Right lobe of liver (tissue), 4 donors: ENCODE results near the gene ZMYND11.

Experiments
- POLR2A ChIP-seq: fragments of 450-650 bp; IDR thresholded peaks from one replicate; pipeline ENCODE4 v1.6.1; 2017; ENCODE audit warnings: antibody characterized with exemption, mild to moderate bottlenecking
- TF ChIP-seq, protein P1 (sequence below), 4 donors: fragments of 200-600 bp in 3 of 4; fragments of 450-650 bp in 1 of 4; IDR thresholded peaks; one replicate each; pipeline versions ENCODE4 v1.5.1 to v1.8.0; 2016 to 2022; ENCODE audit warnings: antibody characterized with exemption in 4 of 4, mild to moderate bottlenecking in 2 of 4
- donor health status: DM: no; HTN: no; CAD: no.
- donor health status: DM: no; HTN: no; CAD: no.
- donor health status: DM: no; HTN: yes; CAD: no.

DNA sequence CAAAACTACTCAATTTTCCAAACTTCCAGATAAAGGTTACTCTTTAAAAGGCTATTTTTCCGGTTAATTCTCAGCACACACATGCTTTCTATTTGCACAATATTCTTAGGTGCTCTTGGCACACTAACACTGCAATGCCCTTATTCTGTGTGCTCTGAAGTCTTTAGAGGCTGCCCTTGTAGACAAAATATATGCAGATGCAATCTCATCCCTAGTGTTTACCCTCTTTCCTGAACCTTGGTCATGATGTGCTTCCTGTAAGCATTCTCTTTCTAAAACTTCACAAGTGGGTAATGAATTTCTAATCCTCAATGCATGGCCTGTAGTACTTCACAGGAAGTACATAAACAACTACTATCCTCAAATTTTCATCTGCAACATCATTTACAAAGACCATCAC is 45.1 kb upstream of the ZMYND11 start:
- TF ChIP-seq, protein P1, sequence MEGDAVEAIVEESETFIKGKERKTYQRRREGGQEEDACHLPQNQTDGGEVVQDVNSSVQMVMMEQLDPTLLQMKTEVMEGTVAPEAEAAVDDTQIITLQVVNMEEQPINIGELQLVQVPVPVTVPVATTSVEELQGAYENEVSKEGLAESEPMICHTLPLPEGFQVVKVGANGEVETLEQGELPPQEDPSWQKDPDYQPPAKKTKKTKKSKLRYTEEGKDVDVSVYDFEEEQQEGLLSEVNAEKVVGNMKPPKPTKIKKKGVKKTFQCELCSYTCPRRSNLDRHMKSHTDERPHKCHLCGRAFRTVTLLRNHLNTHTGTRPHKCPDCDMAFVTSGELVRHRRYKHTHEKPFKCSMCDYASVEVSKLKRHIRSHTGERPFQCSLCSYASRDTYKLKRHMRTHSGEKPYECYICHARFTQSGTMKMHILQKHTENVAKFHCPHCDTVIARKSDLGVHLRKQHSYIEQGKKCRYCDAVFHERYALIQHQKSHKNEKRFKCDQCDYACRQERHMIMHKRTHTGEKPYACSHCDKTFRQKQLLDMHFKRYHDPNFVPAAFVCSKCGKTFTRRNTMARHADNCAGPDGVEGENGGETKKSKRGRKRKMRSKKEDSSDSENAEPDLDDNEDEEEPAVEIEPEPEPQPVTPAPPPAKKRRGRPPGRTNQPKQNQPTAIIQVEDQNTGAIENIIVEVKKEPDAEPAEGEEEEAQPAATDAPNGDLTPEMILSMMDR (IDR thresholded peaks at IDR 0.05) = no peak
- TF ChIP-seq POLR2A = no peak
